Testis (tissue), 2 donors: ENCODE data around the gene ISG15.

Source experiments
- POLR2A ChIP-seq: fragments of 450-650 bp; IDR thresholded peaks from one replicate; pipeline ENCODE4 v1.6.1; 2017; ENCODE audit warnings: antibody characterized with exemption, mild to moderate bottlenecking, moderate library complexity
- TF ChIP-seq, protein P1 (sequence below), 3 experiments: fragments of 450-650 bp in 2 of 3; fragments of 200-600 bp in 1 of 3; sonication (generic) in 1 of 3; IDR thresholded peaks; one replicate each; pipeline ENCODE4 v1.5.1; 2016 to 2019; ENCODE audit warnings: antibody characterized with exemption in 3 of 3, mild to moderate bottlenecking in 2 of 3, moderate library complexity in 1 of 3

DNA sequence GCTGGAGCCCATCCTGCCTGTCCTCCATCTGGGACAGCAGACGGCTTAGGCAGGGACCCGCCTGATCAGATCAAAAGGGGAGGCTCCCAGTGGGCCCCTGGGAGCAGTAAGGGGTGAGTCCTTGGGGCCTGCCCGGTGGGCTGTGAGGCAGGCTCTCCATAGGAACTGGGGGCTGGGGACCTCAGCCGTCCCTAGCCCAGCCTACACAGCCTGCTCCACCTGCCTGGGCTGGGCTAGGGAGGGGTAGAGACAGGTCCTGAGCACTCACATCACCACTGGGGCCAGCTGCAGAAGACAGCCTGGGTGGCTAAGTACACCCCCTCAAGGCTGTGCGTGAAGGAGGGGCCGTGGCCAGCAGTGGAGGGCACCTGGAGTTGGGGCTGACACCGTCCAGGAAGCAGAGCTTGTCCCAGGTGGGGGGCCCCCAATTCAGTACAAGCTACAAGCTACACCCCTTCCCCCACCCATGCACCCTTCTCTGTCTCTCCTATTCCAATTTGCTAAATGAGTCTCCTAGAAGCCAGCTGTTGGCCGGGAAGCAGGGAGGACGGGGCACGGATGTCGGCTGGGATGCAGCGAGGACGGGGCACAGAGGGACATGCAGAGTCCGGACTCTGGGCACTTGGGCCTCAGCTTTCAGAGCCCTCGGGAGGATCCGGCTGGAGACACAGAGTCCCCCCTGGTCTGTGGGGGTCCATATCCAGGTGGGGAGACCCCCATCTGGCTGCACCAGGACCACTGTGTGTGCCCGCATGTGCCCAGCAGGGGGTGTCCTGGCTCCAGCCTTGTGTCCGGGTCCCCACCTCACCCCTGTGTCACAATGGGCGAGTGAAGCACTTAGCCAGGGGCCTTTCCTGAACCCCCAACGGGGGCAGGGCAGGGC is 1.7 kb downstream of the ISG15 start:
- TF ChIP-seq, protein P1, sequence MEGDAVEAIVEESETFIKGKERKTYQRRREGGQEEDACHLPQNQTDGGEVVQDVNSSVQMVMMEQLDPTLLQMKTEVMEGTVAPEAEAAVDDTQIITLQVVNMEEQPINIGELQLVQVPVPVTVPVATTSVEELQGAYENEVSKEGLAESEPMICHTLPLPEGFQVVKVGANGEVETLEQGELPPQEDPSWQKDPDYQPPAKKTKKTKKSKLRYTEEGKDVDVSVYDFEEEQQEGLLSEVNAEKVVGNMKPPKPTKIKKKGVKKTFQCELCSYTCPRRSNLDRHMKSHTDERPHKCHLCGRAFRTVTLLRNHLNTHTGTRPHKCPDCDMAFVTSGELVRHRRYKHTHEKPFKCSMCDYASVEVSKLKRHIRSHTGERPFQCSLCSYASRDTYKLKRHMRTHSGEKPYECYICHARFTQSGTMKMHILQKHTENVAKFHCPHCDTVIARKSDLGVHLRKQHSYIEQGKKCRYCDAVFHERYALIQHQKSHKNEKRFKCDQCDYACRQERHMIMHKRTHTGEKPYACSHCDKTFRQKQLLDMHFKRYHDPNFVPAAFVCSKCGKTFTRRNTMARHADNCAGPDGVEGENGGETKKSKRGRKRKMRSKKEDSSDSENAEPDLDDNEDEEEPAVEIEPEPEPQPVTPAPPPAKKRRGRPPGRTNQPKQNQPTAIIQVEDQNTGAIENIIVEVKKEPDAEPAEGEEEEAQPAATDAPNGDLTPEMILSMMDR (IDR thresholded peaks at IDR 0.05): no peak
- TF ChIP-seq POLR2A: no peak
